ENCODE data around the gene DMRT3.

The DMRT3 gene, protein sequence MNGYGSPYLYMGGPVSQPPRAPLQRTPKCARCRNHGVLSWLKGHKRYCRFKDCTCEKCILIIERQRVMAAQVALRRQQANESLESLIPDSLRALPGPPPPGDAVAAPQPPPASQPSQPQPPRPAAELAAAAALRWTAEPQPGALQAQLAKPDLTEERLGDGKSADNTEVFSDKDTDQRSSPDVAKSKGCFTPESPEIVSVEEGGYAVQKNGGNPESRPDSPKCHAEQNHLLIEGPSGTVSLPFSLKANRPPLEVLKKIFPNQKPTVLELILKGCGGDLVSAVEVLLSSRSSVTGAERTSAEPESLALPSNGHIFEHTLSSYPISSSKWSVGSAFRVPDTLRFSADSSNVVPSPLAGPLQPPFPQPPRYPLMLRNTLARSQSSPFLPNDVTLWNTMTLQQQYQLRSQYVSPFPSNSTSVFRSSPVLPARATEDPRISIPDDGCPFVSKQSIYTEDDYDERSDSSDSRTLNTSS

GRCh38 chr9:976258-976942 is at the start of gene DMRT3:
DMRT3 (plus strand) TSS chr9:976655; CDS start chr9:977002, 347 bp downstream.
- no peak for DNase-seq (ENCODE audit: low spot score)

- DNase-seq (ENCODE audit: low spot score): no peak
These were observed 49.5 kb upstream of the DMRT3 start for GRCh38 chr9:926976-927375.

- no peak for DNase-seq (ENCODE audit: low spot score)
These were observed 48.0 kb upstream of the DMRT3 start for GRCh38 chr9:928363-929042.

GRCh38 chr9:929719-930118 is 46.7 kb upstream of the DMRT3 start:
- DNase-seq (ENCODE audit: low spot score): no peak

- DNase-seq (ENCODE audit: low spot score): no peak
These were observed 43.1 kb upstream of the DMRT3 start for GRCh38 chr9:933356-933755.

DNA sequence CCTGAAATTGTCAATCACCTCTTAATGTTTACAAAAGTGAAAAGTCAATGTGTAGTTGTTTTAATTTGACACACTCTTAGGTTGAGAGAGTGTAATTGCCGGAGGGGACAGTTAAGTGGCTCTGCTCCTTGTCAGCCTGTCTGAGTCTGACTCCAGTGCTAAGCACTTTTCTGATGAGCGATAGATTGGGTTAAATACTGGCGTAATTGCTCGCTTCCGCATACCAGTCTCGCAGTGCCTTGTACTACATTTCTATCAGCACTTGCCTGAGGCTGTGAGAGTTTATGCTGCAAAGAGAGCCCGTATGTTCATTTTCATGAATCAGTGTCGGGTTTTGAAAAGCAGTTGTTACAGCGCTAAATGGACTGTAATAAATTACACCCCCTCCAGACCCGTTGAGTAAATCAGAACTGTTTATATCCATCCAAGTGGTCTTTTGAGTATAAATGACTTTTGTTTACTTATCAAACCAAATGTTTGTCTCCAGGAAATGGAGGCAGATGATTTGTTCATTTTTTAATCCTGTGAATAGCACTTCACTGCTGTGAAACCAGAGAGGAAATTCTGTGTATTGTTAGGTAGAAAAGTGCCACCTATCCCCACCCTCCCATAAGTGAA is 41.0 kb upstream of the DMRT3 start:
- no peak for DNase-seq (ENCODE audit: low spot score)

- DNase-seq (ENCODE audit: low spot score): no peak
These were observed 33.5 kb upstream of the DMRT3 start for GRCh38 chr9:942805-943580.

DNA sequence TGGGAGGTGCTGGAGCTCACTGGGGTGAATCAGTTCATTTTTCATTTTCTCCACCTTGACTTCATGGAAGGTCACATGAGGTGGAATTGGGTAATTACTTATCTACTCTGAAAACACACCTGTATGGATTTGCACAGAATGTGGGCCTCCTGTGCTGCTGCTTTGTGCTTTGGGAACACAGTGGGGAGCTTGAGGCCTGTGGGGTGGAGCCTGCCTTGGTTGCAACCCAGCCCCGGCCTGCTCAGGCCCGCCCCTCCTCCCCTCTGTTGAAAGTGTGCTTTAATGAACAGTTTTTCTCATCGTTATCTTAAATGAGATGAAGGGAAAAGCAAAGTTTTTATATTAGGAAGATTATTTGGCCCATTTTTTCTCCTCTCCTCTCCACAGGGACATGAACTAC is 28.5 kb upstream of the DMRT3 start:
- DNase-seq (ENCODE audit: low spot score): no peak

GRCh38 chr9:948497-948896 is 28.0 kb upstream of the DMRT3 start:
- no peak for DNase-seq (ENCODE audit: low spot score)

DNA sequence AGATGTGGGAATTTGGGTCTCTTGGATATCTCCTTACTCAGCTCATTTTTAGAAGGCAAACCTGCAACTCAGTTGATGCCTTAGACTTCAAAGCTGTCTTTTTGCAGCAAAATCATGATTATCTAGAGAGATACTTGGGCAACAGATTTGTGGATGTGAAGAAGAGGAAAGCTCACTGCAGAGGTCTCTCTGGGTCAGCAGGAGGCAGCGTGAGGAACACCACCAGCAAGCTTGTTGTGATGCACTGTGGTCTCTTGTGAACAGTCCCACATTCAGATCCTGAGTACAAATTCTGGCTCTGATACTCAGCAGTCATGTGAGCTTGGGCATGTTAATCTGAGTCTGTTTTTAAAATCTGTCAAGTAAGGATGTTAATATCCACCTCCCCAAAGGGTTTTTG is 26.3 kb upstream of the DMRT3 start:
- no peak for DNase-seq (ENCODE audit: low spot score)

DNA sequence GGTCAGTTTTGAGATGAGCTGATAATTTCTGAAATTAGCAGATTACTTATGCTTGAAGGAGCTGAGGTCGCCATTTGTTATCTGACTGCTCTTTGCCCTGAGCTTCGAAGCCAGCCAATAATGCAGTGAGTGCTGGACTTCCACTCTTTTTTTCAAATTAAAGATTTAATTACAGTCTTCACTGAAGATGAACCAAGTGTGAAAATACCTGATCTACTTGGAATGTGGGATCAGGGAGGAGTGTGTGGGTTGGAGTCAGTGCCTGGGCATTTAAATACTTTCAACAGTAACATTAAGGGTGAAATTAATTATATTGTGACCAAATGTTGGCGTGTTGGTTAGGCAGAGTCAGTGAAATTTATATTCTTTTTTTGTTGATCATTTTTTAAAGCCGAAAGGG is 23.9 kb upstream of the DMRT3 start:
- no peak for DNase-seq (ENCODE audit: low spot score)

DNA sequence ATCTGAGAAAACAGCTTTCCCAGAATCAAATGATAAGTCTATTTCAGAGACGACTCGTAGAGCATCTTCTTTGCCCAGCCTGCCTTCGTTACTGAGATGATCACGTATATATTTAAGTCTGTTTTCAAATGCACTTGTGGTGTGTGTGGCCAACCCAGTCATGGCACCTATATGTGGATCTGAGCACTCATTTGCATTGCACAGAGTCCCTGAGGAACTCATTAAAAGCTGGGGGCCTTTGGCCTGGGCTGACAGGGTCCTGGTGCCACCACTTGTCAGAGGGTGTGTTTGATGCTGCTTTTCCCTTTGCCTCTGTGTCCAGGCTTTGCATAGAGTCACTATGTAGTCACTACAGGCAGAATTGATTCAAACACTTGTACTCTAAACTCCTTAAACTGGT is 17.4 kb upstream of the DMRT3 start:
- DNase-seq (ENCODE audit: low spot score): no peak

DNA sequence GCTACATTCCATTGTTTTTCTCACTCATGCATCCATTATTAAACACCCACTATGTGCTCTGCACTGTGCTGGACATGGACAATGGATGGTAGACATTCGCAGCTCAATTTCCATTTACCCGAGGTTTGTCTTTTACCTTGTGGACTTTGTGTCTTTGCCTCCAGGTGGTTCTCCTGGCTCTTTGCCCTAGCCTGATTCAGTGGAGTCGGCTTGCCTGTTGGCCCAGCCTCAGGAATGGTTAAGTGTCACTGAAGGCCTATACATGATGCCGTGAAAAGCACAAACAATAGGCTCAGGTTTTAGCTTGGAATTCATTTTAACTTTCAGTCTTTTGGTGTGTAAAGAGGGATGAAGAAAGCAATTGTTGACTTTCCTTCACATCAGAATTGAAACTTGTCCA is 16.5 kb upstream of the DMRT3 start:
- no peak for DNase-seq (ENCODE audit: low spot score)

DNA sequence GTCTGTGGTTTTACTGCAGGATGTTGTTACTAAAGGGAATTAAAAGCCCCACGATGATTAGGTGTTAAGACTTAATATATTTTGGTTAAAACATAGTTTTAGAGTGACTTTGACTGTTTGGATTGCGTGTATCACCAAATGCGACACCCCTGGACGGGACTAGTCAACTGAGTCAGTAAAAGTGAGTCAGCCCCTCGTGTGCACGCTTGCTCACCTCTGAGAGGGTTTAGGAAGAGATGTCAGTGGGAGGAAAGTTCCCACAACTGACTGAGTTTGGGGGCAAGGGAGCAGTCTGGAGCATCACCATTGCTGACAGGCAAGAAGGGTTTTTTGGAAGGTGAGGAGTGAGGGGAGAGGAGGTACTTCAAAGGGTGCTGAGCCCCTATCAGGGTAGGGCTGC is 14.4 kb upstream of the DMRT3 start:
- DNase-seq (ENCODE audit: low spot score): no peak

DNA sequence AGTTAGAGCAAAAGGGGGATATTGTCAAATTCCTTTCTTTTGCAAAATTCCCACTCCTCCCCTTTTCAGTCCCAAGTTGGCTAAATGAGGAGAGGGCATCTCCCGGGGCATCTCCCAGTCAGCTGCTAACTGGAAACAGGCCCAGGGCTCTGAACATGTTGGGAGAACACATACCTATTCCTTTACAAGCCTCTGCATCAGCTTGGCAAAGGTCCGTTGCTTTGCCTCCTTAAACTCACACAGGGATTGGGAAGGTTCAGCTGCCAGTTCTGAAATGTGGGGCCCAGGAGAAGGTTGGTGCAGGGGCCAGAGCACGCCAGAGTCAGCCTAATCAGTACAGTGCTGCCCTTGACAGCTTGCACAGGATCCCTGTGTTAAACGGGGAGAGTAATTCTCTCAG is 11.0 kb upstream of the DMRT3 start:
- no peak for DNase-seq (ENCODE audit: low spot score)

GRCh38 chr9:966870-967269 is 9.6 kb upstream of the DMRT3 start:
- no peak for DNase-seq (ENCODE audit: low spot score)

DNA sequence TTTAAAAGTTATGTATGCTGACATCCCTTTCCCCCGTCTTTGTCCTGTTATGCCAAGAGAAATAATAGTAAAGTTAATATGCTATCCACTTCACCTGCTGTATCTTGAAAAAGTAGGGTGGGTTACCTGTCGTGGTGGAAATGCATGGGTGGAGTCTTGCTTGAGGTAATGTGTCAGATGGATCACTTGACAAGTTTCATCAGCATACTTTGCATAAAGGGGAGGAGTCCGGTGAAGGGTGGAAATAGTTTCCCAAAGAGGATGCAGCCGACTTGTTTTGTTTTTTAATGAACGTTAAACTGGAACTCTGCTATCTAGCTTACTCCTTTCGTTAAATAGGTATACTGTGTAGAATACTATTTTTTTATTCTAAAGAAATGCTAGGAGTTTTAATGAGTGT is 9.0 kb upstream of the DMRT3 start:
- no peak for DNase-seq (ENCODE audit: low spot score)

DNA sequence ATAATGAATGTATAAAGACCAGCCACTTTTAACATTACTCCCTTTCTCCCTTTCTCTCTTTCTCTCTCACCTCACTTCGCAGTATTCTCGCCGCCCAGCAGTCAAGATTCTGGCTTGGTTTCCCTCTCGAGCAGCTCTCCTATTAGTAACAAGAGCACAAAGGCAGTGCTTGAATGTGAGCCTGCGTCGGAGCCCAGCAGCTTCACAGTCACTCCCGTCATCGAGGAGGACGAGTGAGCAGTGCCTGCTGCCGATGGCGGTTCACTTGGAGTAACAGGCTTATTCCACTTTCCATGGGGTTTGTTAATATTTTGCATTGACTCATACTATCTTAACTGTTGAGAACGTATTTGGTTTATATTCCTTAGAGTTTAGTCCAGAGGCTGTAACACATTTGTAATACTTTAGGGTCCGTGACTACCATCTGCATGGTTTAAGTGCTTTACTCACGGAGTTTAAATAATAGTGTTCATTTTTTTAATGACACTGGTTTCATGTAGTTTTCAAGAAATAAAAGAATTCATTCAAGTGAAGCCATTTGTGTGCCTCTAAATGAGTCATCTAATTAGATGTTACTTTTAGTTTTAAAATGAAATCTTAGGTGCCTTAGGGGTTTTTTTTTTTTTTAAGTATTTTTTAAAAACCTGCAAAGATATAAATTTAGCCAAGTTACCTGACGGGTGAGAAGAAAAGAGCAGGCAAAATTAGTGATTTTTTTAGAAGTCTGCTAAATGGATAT is 8.4 kb upstream of the DMRT3 start:
- no peak for DNase-seq (ENCODE audit: low spot score)

DNA sequence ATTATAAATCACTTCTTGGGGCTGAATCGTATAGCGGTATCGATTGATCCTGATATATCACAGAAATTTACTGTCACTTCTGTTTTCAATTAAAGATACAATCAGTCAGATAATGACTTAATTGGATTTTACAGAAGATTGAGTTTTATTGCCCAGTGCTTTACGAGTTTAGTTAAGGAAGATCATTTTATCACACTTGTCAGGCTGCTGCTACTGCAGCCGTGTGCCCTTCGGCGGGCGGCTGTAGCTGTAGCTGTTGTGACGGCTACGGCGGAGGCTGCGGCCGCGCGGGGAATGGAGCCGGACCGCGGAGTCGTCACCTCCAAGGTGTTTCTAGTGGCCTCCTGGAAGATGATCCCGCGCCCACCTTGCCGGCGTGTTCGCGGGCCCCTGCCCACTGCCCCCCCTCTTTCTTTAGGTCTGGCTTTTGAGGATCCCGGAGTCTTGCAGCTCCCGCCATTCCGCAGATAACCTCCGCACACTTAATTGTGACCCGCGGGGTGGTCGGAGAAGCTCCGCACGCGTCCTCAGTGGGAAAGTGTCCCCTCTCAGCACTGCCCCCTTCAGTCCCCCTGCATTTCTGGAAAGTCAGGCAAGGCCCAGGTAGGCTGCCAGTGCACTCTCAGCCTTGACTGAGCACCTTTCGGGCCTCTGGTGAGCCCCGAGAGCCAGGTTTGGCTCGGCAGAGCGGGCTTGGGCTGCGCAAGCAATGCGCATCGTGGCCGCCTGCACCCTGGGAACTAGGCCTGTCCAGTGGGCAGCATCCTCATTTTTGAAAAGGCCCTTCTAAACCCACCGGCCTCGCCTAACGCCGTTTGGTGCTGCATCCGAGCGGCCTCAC is 6.9 kb upstream of the DMRT3 start:
- DNase-seq (ENCODE audit: low spot score): no peak
